Measurements from ENCODE around the gene CD302. TPM values are rescaled to one million over a fixed set of nuclear protein-coding genes. Genes with fewer than 3 reads are reported as not detected.
A peak's percentile ranks its signal among the peaks of the same experiment; 100 is the strongest.

The CD302 gene
- total RNA-seq, 1 donor from 2014 or later, result 109 TPM

DNA sequence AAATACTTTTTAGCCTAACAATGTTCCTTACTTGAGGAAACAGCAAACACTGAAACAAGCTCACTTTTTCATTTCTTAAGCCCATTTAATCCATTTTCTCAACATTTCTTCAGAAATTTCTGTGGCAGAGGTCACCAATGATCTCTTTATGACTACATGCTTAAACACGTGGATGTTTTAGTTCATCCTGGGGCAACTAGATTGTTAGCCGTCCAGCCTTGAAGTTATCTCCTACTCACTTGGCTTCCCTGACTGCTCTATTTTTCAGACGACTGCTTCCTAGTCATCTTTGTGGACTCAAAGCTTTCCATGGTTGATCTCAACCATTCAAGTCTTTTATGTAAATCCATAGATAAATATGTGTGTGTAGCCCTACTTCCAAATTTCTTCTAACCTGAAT, 24.1 kb downstream of the CD302 start:
- ATAC-seq, result no peak
- TF ChIP-seq, protein P1, sequence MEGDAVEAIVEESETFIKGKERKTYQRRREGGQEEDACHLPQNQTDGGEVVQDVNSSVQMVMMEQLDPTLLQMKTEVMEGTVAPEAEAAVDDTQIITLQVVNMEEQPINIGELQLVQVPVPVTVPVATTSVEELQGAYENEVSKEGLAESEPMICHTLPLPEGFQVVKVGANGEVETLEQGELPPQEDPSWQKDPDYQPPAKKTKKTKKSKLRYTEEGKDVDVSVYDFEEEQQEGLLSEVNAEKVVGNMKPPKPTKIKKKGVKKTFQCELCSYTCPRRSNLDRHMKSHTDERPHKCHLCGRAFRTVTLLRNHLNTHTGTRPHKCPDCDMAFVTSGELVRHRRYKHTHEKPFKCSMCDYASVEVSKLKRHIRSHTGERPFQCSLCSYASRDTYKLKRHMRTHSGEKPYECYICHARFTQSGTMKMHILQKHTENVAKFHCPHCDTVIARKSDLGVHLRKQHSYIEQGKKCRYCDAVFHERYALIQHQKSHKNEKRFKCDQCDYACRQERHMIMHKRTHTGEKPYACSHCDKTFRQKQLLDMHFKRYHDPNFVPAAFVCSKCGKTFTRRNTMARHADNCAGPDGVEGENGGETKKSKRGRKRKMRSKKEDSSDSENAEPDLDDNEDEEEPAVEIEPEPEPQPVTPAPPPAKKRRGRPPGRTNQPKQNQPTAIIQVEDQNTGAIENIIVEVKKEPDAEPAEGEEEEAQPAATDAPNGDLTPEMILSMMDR (IDR thresholded peaks at IDR 0.05), result no peak
- Histone ChIP-seq H3K36me3 (peaks cover 69% of the 10 kb centered on the region), H3K4me1 (no peaks in the 10 kb centered on the region), H3K27ac (no peak overlapping the region), H3K4me3 (no peak overlapping the region), H3K9me3 (no peaks in the 10 kb centered on the region), H3K27me3 (no peaks in the 10 kb centered on the region)
- DNase-seq, result no peak
- intact Hi-C loops (cut with DNase I), result no loop called here

DNA sequence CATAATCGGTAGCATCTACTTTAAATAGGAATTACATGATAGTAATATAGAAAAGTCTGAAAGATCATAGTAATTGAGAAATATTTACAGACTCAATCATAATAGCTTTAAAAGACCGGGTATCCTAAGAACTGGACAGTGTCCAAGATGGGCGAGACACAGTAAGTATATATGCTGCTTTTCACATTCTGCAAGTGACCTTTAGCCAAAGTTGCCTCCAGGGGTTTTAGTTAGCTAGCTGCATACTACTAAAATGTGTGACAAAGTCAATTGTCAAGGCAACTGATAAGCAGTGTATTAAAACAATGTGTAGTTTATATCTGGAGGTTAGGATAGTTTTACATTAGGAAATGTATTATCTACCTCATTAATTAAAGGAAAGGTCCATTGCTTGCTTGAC, 24.6 kb downstream of the CD302 start:
- no peak for DNase-seq
- H3K4me1 ChIP-seq, result no peaks in the 10 kb centered on the region
- no peak for ATAC-seq
- H3K36me3 ChIP-seq, result peaks cover 70% of the 10 kb centered on the region
- intact Hi-C loops (cut with DNase I), result no loop called here
- no peaks in the 10 kb centered on the region for H3K27me3 ChIP-seq
- H3K9me3 ChIP-seq, result no peaks in the 10 kb centered on the region
- no peak overlapping the region for H3K4me3 ChIP-seq
- H3K27ac ChIP-seq, result no peak overlapping the region
- TF ChIP-seq, protein P1 (IDR thresholded peaks at IDR 0.05), result no peak

DNA sequence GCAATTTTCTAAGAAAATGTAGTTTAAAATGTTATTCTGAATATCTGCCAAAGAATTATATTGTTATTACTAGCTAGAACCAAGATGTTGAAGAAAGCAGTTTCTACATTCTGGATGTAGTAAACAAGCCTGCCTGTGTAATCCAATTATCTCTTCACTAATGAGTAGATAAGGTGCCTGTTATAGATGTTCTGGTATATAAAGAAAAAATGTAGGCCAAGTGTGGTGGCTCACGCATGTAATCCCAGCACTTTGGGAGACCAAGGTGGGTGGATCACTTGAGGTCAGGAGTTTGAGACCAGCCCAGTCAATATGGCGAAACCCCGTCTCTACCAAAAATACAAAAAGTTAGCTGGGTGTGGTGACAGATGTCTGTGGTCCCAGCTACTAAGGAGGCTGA, 28.9 kb downstream of the CD302 start:
- Histone ChIP-seq H3K4me3 (no peak overlapping the region), H3K27ac (no peak overlapping the region), H3K36me3 (peaks cover 78% of the 10 kb centered on the region), H3K9me3 (no peaks in the 10 kb centered on the region), H3K27me3 (no peaks in the 10 kb centered on the region), H3K4me1 (no peaks in the 10 kb centered on the region)
- intact Hi-C loops (cut with DNase I), result no loop called here
- TF ChIP-seq, protein P1 (IDR thresholded peaks at IDR 0.05), result no peak
- DNase-seq (no peak), ATAC-seq (no peak)

DNA sequence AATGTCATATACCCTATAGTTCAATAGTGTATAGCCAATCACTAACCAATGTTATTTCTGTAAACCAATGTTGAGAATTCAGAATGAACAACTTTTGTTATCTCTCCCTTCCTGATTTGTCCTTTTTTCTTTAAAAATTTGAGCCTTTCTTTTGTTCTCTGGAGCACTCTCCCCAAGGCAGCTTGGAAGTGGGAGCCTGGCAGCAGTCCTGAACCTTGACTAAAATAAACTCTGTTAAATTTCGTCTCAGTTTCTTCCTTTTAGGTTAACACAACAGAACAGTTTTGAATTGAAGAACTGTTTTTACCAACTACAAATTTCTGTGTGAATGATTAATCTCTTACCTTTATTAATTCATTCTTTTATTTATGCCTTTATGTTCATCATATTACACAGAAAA, 35.9 kb downstream of the CD302 start:
- no peak for DNase-seq
- peaks cover 78% of the 10 kb centered on the region for H3K36me3 ChIP-seq

DNA sequence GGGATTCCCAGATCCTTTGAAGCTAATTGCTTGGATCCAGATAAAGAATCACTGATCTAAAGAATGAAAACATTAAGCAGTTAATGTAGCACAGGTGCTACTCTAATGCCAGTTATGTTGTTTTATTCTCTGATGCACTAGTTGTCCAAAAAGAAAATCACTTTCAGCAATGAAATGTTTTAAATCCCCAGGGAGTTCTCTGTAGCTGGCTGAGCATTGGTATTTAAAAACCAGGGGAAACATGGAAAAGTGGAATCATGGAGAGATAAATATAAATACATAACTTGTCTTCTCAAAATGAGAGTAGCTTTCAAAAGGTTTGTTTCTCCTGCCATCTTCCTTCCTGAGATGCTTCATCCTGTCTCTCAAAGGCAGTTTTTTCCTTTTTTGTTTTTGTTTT, 37.7 kb downstream of the CD302 start:
- intact Hi-C loops (cut with DNase I), result no loop called here
- no peak overlapping the region for H3K4me3 ChIP-seq
- H3K9me3 ChIP-seq, result no peaks in the 10 kb centered on the region
- DNase-seq (no peak), ATAC-seq (no peak)
- H3K36me3 ChIP-seq, result peaks cover 75% of the 10 kb centered on the region
- no peak overlapping the region for H3K27ac ChIP-seq
- H3K4me1 ChIP-seq, result peaks cover 12% of the 10 kb centered on the region
- no peaks in the 10 kb centered on the region for H3K27me3 ChIP-seq
- TF ChIP-seq, protein P1 (IDR thresholded peaks at IDR 0.05), result no peak

More for the DNA sequence above, 35.9 kb downstream of the CD302 start:
- H3K4me1 ChIP-seq, result peaks cover 12% of the 10 kb centered on the region
- H3K9me3 ChIP-seq, result no peaks in the 10 kb centered on the region
- TF ChIP-seq, protein P1 (IDR thresholded peaks at IDR 0.05), result no peak
- H3K4me3 ChIP-seq, result no peak overlapping the region
- H3K27me3 ChIP-seq, result no peaks in the 10 kb centered on the region
- H3K27ac ChIP-seq, result no peak overlapping the region
- intact Hi-C loops (cut with DNase I), result no loop called here
- ATAC-seq, result no peak

DNA sequence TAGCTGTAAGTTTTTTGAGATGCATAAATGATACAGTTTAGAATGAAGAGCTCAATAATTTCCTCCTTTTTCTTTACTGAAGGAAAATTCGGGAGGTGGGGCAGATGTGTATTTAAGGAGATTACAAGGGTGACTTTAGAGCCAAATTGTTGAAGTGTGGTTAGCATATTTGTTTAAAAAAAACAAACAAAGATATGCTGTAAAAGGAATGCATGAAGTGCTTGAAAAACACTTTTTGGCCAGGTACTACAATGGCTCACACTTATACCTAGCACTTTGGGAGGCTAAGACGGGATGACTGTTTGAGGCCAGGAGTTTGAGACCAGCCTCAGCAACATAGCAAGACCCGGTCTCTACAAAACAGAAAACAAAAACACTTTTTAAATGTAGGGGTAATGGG, 38.4 kb downstream of the CD302 start:
- intact Hi-C loops (cut with DNase I), result no loop called here
- TF ChIP-seq, protein P1 (IDR thresholded peaks at IDR 0.05), result no peak
- H3K36me3 ChIP-seq, result peaks cover 69% of the 10 kb centered on the region
- H3K4me1 ChIP-seq, result peaks cover 14% of the 10 kb centered on the region
- no peak overlapping the region for H3K27ac ChIP-seq
- DNase-seq (no peak), ATAC-seq (peak; percentile 89)
- H3K27me3 ChIP-seq, result no peaks in the 10 kb centered on the region
- no peak overlapping the region for H3K4me3 ChIP-seq
- no peaks in the 10 kb centered on the region for H3K9me3 ChIP-seq

Data from upper lobe of right lung (tissue), 1 donor.